HG03432 (cell line): ENCODE data around the gene ST6GALNAC5.
"Not testable (repeated sequence)": the region's sequence is repeated elsewhere in the genome, so short reads cannot be mapped to it uniquely, and the experiment has no call there.

Experiments used
- ATAC-seq: cut with Tn5 transposase; IDR thresholded peaks from one replicate; pipeline ENCODE4 v1.9.1; 2021; ENCODE audit warnings: mild to moderate bottlenecking, moderate library complexity; ENCODE audit not compliant: unreplicated experiment

ST6GALNAC5 gene

DNA sequence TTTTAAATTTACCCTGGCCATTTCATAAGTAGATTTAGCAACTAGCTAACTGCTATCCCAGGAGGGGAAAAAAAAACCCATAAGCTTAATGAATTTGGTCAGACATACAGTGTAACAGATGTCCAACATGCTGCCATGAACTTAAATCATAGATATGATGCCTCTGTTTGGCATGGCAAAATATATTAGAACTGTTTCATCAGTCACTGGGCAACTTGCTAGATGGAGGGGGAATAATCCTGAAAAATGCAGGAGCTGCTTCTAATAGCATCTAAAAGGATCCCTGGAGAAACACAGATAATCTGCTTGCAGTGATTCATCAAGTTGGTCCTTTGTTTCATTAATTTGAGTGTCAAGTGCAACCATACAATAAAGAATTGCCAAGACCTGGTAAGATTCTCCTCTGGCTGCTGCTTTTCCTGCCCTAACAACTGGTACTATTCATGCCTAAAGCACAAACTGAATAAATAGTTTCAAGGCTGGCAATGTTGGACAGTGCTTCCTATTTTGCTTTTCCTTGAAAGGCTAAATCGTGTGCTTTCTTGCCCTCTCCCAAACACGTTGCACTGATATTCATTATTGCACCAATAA, 1.5 kb upstream of the ST6GALNAC5 start:
- no peak for ATAC-seq

DNA sequence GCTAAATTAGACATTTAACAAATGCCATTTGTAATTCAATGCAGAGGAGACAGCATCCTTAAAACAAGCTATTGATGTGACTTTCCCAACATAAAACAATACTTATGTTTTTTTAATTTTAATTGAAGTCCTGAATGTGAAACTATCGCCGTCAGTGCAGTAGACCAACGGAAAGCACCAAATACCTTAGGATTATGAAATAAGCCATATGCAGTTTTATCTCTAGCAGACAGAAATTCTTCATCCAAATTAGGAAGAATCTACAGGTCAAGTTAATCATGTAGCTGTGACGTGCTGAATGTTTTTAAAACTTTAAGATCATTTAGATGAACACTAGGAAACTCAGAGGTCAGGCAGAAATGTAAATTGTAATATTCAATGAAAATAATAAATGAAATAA, 714 bp upstream of the ST6GALNAC5 start:
- no peak for ATAC-seq

DNA sequence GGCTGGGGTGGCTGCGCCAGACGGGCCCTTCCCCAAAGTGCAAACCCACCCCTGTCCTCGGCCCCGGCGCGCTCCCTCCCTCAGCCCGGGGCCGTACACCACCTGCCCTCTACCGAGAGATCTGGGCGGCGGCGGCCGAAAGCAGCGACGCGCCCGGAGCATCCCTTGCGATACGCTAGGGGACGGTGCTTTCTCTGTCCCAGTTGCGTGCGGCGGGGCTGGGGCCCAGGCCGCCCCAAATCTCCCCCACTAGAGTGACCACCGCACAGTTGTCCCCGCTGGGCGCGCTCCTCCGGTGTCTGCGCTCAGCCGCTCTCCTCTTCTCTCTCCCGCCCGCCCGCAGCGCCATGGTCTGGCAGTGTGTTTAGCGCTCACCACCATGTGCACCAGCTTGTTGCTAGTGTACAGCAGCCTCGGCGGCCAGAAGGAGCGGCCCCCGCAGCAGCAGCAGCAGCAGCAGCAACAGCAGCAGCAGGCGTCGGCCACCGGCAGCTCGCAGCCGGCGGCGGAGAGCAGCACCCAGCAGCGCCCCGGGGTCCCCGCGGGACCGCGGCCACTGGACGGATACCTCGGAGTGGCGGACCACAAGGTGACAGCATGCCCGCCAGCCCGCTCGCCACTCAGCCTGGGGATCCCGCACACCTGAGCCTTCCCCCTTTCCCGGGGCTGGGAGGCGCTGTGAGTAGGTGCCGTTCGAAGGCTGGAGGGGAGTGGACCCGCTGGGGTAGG, 1.0 kb downstream of the ST6GALNAC5 start:
- peak; percentile 57 for ATAC-seq

DNA sequence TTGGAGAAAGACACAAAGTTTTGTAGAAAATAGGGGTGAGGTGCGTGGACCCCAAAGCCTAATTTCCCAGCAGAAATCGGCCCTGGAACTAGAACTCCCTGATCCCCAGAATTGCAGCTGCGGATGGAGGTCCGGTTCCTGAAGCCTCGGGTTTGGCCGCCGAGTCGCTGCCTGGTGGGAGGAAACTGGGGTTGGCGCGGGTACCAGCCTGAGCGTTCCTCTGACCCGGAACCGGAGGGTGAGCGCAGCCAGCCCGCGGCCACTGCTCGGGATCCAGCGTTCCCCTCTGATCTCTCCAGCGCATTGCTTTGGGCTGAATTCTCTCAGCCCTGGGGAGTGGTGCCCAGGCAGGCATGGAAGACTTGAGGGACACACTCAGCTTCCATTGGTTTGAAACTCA, 1.6 kb downstream of the ST6GALNAC5 start:
- ATAC-seq: no peak

GRCh38 chr1:76870037-76870436, 2.8 kb downstream of the ST6GALNAC5 start:
- ATAC-seq: no peak

- ATAC-seq: peak; percentile 92
Measured at GRCh38 chr1:76871355-76871974, 4.2 kb downstream of the ST6GALNAC5 start.

DNA sequence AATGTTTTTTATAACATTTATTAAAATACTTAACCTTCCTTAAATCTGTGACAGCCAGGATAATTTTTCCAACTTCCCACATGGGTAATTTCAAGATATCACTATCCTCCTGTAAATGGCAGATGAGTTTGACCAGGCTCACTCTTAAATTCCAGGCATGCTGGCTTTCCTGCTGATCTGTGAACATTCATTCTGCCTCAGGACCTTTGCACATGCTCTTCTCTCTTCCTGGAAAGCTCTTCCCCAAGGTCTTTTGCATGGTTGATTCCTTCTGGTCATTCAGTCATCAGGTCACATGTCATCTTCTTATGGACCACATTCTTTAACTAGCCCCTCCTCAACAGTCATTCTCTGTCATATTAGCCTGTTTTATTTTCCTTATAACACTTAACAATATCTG, 5.7 kb downstream of the ST6GALNAC5 start:
- no peak for ATAC-seq

DNA sequence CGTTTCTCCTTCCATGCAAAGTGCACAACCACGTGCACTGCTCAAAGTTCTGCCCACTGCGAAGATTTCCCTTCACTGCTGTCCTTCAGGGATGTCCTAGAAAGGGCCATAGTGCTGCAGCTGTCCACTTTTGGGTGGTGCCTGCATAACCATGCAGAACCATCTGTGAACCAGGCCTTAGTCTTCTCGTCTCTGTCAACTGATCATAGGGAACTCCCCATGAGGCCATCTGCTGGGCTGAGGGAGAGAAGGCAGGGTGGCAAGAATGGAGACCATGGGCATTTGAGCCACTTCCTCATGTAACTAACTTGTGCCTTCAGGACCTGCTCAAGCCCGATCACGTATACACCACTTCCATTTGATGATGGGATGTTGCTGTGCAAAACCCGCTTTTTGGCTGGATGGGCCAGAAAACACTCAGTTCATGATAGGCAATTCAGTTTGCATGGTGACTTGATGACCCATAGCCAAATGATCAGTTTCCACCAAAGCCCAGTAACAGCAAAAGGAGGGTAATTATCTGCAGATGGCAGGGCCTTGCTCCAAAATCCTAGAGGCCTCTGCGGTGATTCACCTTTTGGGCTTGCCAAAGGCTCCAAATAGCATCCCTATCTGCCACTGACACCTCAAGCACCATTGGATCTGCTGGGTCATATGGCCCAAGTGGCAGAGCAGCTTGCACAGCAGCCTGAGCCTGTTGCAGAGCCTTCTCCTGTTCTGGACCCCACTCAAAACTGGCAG, 9.5 kb downstream of the ST6GALNAC5 start:
- no peak for ATAC-seq

DNA sequence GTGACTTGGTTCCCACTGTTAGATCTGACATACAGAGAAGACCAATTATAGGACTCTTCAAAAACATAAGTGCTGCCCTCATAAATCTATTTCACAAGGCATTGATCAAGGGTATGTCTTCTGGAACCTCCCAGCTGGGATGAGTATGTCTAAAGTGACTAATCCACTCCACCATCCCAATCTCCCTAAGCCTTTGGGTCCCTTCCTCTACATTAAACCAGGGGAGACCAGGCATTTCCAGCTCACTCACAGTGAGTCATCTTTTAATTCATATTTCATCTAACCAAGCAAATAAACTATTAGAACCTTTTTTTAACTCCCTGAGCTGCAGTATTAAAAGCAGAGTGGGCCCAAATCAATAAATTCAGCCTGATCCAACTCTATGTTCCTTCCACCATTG, 11.7 kb downstream of the ST6GALNAC5 start:
- ATAC-seq: not testable (repeated sequence)

DNA sequence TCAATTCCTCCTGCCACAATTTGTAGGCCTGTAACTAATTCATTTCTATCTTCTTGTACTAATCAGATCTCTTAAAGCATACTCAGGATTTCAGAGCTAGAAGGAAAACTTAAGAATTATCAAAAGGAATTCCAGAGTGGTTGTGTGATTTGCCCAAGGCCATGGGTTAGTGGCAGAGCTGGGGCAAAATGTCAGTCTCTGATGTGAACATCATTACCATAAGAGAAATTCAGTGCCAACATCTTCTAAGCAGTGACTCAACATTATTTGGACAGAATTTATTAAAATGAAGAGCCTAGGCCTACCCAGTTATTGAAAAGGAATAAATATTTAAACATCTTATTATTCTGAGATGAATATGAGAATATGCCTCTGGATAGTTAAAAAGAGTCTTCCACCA, 14.5 kb downstream of the ST6GALNAC5 start:
- no peak for ATAC-seq

DNA sequence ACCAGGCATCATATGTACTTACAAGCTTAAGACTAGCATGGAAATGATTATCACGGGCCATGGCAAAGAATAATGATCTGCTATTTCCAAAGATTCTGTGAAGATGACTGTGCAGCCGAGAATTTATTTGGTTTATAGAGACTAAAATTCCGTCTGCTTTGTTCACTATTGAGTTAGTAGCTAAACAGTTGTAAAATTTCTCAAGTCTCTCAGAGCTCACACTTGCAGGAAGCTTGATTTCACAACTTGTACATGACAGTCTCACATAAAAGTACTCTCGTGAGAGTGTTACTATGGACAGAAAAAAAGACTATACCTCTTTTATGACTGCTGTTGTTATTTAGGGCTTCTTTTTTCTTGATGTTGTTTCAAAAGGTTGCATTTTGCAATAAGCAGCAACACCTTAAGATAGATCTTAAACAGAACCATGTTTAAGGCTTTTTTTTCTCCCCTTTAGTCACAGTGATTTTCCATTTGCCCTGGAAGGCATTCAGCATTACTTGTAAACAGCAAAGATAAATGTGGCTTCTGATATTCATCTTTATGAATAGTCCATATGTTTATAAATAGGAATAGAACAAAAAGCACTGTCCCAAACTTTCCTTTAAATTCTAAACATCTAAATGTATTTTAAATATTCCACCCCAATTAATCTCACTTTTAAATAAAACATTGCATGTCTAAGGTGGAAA, 24.8 kb downstream of the ST6GALNAC5 start:
- no peak for ATAC-seq

DNA sequence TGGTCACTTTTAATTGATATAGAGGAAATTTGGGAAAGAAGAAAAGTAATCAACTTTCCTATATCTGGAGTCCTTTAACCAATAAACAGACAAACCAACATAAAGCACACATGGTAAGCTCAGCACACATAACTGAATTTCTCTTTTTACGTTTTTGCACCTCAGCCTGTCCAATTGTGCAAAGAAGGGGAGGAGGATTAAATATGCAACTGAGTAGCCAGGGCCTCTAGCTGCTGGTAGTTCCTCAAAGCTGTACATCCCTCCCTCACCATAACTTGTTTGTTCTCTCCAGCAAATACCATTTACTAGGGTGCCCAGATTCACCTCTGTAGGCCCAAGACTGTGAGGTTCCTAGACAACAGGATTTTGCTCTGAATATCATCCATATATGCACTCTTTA, 25.4 kb downstream of the ST6GALNAC5 start:
- ATAC-seq: no peak

DNA sequence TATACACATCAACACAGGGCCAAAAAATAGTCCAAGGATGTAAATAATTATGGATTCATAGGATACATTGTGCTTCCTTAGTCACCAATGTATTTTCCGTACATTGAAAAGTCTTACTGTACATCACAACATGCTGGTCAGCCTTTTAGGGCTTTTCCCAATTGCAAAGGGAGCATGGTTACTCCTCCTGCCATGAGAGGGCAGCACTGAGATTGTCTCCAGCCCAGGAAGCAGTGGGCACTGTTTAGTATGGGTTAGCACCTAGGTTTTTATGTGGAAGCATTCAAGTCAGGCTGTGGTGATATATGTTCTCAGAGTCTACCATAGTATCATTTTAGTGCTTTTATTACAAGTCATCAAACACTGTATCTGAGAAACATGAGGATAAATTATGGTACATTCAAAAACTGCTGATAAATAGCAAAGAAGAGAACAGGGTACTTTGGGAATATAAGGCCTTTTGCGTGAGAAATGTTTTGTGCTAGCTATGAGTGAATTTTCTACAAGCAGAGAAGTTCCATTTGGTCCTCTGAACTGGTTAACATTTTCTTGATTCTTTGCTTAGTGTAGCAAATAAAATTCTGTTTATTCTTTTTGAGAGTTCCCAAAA, 34.0 kb downstream of the ST6GALNAC5 start:
- ATAC-seq: peak; percentile 99

GRCh38 chr1:76905876-76906595, 38.8 kb downstream of the ST6GALNAC5 start:
- no peak for ATAC-seq

- ATAC-seq: no peak
Measured at GRCh38 chr1:76909311-76909710, 42.0 kb downstream of the ST6GALNAC5 start.

- no peak for ATAC-seq
Measured at GRCh38 chr1:76919085-76919484, 51.8 kb downstream of the ST6GALNAC5 start.

GRCh38 chr1:76921590-76921989, 54.3 kb downstream of the ST6GALNAC5 start:
- peak; percentile 56 for ATAC-seq

DNA sequence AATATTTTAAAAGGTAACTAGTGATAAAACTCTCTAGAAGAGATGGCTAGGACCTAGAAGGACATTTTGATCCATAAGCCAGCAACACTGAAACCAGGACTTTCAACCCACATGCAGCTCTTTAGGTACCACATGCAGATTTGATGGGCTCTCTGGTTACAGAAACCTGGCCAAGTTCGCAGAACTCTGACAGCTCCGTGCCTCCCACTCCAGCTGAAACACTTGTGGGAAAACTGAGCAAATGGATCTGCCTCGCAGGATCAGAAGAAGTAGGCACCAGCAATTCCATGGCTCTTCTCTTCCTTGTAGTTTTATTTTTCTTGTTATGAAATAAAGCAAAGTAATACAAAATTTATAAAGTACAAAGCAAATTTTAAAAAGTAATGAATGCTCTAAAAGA, 58.5 kb downstream of the ST6GALNAC5 start:
- no peak for ATAC-seq

- no peak for ATAC-seq
Measured at GRCh38 chr1:76928522-76928921, 61.2 kb downstream of the ST6GALNAC5 start.

- no peak for ATAC-seq
Measured at GRCh38 chr1:76929136-76929535, 61.9 kb downstream of the ST6GALNAC5 start.
